Measurements from ENCODE around the gene SNX13. TPM values are rescaled to one million over a fixed set of nuclear protein-coding genes. Genes with fewer than 3 reads are reported as not detected.

Gene SNX13
- total and polyA plus RNA-seq, 8 donors = 5.0 to 31.4 (median 25.0) TPM

DNA sequence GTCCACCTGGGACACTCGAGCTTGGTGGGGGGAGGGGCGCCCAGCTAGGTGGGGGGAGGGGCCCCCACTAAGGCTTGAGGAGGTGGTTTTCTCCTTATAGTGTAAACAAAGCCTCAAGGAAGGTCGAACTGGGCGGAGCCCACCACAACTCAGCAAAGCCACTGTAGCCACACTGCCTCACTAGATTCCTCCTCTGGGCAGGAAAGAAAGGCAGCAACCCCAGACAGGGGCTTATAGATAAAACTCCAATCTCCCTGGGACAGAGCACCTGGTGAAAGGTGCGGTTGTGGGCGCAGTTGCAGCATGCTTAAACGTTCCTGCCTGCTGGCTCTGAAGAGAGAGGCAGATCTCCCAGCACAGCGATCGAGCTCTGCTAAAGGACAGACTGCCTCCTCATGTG, 133.1 kb downstream of the SNX13 start:
- DNase-seq = peak in 1 of 6 donors; percentile 23
- TF ChIP-seq, protein P1, sequence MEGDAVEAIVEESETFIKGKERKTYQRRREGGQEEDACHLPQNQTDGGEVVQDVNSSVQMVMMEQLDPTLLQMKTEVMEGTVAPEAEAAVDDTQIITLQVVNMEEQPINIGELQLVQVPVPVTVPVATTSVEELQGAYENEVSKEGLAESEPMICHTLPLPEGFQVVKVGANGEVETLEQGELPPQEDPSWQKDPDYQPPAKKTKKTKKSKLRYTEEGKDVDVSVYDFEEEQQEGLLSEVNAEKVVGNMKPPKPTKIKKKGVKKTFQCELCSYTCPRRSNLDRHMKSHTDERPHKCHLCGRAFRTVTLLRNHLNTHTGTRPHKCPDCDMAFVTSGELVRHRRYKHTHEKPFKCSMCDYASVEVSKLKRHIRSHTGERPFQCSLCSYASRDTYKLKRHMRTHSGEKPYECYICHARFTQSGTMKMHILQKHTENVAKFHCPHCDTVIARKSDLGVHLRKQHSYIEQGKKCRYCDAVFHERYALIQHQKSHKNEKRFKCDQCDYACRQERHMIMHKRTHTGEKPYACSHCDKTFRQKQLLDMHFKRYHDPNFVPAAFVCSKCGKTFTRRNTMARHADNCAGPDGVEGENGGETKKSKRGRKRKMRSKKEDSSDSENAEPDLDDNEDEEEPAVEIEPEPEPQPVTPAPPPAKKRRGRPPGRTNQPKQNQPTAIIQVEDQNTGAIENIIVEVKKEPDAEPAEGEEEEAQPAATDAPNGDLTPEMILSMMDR (IDR thresholded peaks at IDR 0.05) = no peak
- H3K4me3 ChIP-seq = no peak overlapping the region
- ATAC-seq = no peak
- FAIRE-seq = no peak
- H3K27me3 ChIP-seq = no peaks in the 10 kb centered on the region
- peaks cover 0 to 13% (median 0%) of the 10 kb centered on the region in 3 donors for H3K36me3 ChIP-seq
- H3K27ac ChIP-seq = no peak overlapping the region
- no peaks in the 10 kb centered on the region for H3K9me3 ChIP-seq
- intact Hi-C loops (cut with DNase I) = no loop called here
- H3K4me1 ChIP-seq = no peaks in the 10 kb centered on the region
- whole genome bisulfite sequencing, 2 donors = 77 to 80% methylated on average over 9 of the region's 9 CpGs

DNA sequence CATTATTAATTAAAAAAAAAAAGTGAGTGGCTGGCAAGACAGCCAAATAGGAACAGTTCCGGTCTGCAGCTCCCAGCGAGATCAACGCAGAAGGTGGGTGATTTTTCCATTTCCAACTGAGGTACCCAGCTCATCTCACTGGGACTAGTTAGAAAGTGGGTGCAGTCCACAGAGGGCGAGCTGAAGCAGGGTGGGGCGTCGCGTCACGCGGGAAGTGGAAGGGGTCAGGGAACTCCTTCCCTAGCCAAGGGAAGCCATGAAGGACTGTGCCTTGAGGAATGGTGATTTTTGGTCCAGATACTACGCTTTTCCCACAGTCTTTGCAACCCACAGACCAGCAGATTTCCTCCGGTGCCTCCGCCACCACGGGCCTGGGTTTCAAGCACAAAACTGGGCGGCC, 133.7 kb downstream of the SNX13 start:
- H3K9me3 ChIP-seq = no peaks in the 10 kb centered on the region
- ATAC-seq (no peak), FAIRE-seq (no peak), DNase-seq (no peak)
- H3K36me3 ChIP-seq = peaks cover 0 to 17% (median 0%) of the 10 kb centered on the region in 3 donors
- no peaks in the 10 kb centered on the region for H3K27me3 ChIP-seq
- no peak overlapping the region for H3K4me3 ChIP-seq
- no peak overlapping the region for H3K27ac ChIP-seq
- intact Hi-C loops (cut with DNase I) = no loop called here
- TF ChIP-seq, protein P1 (IDR thresholded peaks at IDR 0.05) = no peak
- no peaks in the 10 kb centered on the region for H3K4me1 ChIP-seq
- WGBS, 2 donors = 95 to 98% methylated on average over 14 of the region's 14 CpGs

DNA sequence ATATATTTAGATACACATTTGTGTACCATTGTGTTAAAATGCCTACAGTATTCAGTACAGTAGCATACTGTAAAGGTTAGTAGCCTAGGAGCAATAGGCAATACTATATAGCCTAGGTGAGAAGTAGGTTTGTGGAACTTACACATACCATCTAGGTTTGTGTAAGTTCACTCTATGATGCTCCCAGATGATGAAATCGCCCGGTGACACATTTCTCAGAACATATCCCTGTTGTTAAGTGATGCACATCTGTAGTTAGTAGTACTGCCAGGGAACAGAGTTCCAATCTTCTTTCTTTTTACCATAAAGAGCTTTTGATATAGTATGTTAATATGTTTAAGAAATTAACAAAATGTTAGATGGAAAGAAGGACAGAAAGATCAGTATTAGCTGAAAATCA, 138.2 kb downstream of the SNX13 start:
- H3K36me3 ChIP-seq = peaks cover 0 to 33% (median 5%) of the 10 kb centered on the region in 3 donors
- WGBS, 2 donors = 95 to 99% methylated on average over 2 of the region's 2 CpGs
- no peak for FAIRE-seq
- no peak overlapping the region for H3K27ac ChIP-seq
- H3K27me3 ChIP-seq = no peaks in the 10 kb centered on the region
- TF ChIP-seq, protein P1 (IDR thresholded peaks at IDR 0.05) = no peak
- ATAC-seq = no peak
- no peaks in the 10 kb centered on the region for H3K4me1 ChIP-seq
- intact Hi-C loops (cut with DNase I) = no loop called here
- DNase-seq = no peak
- H3K4me3 ChIP-seq = no peak overlapping the region
- H3K9me3 ChIP-seq = no peaks in the 10 kb centered on the region

DNA sequence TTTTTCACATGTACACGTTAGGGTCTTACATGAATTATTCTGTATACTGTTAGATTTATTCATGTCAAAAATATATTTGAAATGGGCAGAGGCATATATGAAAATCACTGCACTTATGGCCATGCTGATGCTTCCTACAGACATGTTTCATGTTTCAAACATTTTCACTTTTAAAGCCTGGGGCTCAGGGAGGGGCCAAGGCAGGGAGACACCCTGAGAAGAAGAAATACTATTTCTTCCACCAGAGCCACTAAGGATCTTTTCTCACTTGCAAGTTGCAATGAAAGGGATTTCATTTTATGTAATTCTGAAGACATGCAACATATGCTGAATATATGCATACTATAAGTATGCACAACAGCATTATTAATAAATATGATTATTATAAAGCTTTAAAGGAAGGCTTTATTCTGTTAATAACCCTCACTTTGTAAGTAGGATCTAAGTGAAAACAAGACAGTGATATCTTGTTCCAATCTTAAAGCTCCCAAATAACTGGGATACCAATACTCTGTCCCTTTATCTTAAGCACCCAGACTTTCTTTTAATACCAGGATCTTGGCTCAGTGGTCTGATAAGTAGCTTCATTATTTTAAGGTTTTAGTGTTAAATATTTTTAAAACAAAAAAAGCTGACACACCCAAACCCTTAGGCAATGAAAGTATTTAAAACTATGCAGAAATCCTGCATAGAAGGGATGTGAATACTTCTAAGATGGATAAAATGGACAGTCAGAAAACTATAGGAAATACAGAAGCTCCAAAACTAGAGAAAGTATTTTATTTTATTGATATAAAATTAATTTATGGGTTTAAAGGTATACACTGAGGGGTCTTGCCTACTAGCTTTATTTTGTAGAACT, 148.0 kb downstream of the SNX13 start:
- no peaks in the 10 kb centered on the region for H3K36me3 ChIP-seq
- intact Hi-C loops (cut with DNase I) = no loop called here
- 89 to 98% methylated on average over 1 of the region's 1 CpG for WGBS, 2 donors
- FAIRE-seq (no peak), DNase-seq (no peak), ATAC-seq (no peak)
- no peak overlapping the region for H3K27ac ChIP-seq
- no peaks in the 10 kb centered on the region for H3K9me3 ChIP-seq
- H3K27me3 ChIP-seq = no peaks in the 10 kb centered on the region
- H3K4me1 ChIP-seq = no peaks in the 10 kb centered on the region
- TF ChIP-seq, protein P1 (IDR thresholded peaks at IDR 0.05) = no peak
- no peak overlapping the region for H3K4me3 ChIP-seq

DNA sequence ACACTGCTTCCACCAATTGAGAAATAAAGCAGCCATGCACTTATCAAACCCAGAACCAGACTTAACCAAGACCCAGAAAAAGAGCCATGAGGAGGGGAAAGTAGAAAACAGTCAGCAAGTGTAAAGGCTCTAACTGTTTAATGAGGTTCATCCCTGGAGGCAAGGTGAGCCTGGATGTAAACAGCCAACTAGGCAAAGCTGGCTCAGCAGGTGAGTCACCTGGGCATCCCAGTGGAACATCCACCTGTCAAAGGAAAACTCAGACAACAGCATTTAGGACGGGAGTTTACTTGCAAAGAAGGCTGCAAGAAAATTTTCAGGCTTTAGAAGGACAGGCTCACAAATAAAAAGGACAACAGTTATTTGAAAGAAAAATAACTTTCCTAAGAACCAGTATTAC, 153.0 kb downstream of the SNX13 start:
- no peaks in the 10 kb centered on the region for H3K27me3 ChIP-seq
- ATAC-seq (peak in 1 of 4 donors; percentile 41), FAIRE-seq (no peak), DNase-seq (no peak)
- TF ChIP-seq, protein P1 (IDR thresholded peaks at IDR 0.05) = no peak
- intact Hi-C loops (cut with DNase I) = no loop called here
- 90 to 91% methylated on average over 1 of the region's 1 CpG for WGBS, 2 donors
- no peak overlapping the region for H3K4me3 ChIP-seq
- H3K4me1 ChIP-seq = no peaks in the 10 kb centered on the region
- H3K36me3 ChIP-seq = no peaks in the 10 kb centered on the region
- H3K9me3 ChIP-seq = no peaks in the 10 kb centered on the region
- no peak overlapping the region for H3K27ac ChIP-seq

Measured in pancreas (tissue), 10 donors.